ENCODE measurements around the gene LAIR1. TPM values are rescaled to one million over a fixed set of nuclear protein-coding genes. Genes with fewer than 3 reads are reported as not detected.

Gene LAIR1
- total RNA-seq, 2 donors from 2014 or later = 4.2 to 7.8 TPM

DNA sequence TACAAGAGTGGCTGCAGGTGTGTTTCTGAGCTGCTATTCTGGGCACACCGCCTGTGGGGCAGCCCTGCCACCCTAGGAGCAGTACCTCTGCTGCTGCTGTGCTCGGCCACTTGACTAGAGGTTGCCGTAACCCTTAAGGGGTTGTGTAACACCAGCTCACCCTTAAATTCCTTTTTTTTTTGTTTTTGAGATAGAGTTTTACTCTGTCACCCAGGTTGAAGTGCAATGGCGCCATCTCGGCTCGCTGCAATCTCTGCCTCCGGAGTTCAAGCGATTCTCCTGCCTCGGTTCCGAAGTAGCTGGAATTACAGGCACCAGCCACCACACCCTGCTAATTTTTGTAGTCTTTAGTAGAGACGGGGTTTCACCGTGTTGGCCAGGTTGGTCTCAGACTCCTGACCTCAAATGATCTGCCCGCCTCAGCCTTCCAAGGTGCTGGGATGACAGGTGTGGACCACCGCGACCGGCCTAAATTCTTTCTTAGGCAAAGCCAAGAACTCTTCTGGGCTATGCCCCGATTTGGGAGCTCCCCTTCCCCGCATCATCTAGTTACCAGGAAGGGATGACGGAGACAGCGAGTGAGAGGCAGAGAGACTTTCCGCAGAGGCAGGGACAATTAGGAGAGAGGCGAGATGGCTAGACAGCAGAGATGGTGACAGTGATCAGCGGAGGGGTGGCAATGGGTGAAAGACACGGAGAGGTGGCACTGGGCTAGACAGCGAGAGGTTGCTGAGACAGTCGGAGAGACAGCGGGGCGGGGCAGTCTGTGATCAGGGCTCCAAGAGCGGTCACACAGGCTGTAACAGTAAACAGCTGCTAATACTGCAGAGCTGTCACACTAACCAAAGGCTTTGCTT, 47.4 kb downstream of the LAIR1 start:
- TF ChIP-seq, protein P1, sequence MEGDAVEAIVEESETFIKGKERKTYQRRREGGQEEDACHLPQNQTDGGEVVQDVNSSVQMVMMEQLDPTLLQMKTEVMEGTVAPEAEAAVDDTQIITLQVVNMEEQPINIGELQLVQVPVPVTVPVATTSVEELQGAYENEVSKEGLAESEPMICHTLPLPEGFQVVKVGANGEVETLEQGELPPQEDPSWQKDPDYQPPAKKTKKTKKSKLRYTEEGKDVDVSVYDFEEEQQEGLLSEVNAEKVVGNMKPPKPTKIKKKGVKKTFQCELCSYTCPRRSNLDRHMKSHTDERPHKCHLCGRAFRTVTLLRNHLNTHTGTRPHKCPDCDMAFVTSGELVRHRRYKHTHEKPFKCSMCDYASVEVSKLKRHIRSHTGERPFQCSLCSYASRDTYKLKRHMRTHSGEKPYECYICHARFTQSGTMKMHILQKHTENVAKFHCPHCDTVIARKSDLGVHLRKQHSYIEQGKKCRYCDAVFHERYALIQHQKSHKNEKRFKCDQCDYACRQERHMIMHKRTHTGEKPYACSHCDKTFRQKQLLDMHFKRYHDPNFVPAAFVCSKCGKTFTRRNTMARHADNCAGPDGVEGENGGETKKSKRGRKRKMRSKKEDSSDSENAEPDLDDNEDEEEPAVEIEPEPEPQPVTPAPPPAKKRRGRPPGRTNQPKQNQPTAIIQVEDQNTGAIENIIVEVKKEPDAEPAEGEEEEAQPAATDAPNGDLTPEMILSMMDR (IDR thresholded peaks at IDR 0.05) = no peak
- DNase-seq (ENCODE audit: low spot score) = no peak
- H3K36me3 ChIP-seq = no peaks in the 10 kb centered on the region
- H3K27ac ChIP-seq = no peak overlapping the region
- H3K27me3 ChIP-seq = no peaks in the 10 kb centered on the region
- H3K4me1 ChIP-seq = no peaks in the 10 kb centered on the region
- no peaks in the 10 kb centered on the region for H3K9me3 ChIP-seq
- no peak overlapping the region for H3K4me3 ChIP-seq

DNA sequence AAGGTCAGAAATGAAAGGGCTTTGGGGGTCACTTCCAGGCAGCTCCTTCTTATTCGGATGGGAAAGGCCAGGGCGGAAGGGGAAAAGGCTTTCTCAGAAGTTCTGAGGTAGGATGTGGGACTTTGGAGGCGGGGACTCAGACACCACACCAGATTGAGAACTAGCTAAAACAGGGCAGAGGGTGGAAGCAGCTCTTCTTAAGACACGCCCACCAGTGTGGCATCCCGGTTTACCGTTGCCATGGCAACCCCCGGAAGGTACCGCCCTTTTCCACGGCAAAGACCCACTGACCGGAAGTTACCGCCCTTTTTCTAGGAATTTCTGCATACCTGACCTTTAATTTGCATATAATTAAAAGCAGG, 48.0 kb downstream of the LAIR1 start:
- H3K27me3 ChIP-seq = no peaks in the 10 kb centered on the region
- no peak overlapping the region for H3K27ac ChIP-seq
- no peaks in the 10 kb centered on the region for H3K4me1 ChIP-seq
- H3K4me3 ChIP-seq = no peak overlapping the region
- H3K36me3 ChIP-seq = no peaks in the 10 kb centered on the region
- TF ChIP-seq, protein P1 (IDR thresholded peaks at IDR 0.05) = no peak
- DNase-seq (ENCODE audit: low spot score) = no peak
- no peaks in the 10 kb centered on the region for H3K9me3 ChIP-seq

DNA sequence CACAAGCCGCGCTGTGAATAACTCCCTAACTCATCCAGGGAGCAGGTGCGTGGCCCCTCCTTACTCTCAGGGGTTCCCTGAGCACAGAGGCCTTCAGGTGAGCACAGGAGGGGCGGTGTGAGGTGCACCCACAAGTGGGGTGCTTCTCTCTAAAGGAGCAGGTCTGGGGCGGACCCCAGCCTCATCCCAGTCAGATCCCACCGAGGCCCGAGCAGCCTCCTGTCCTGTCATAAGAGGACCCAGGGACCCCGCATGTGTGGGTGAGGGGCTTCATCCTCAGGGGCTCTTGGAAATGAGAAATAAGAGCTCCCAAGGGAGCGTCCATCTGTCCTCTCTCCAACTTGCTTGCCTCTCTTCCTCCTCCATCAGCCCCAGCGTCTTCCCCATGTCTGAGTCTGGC, 48.8 kb downstream of the LAIR1 start:
- Histone ChIP-seq H3K36me3 (no peaks in the 10 kb centered on the region), H3K27ac (no peak overlapping the region), H3K27me3 (no peaks in the 10 kb centered on the region), H3K4me3 (no peak overlapping the region), H3K9me3 (no peaks in the 10 kb centered on the region), H3K4me1 (no peaks in the 10 kb centered on the region)
- TF ChIP-seq, protein P1 (IDR thresholded peaks at IDR 0.05) = no peak
- DNase-seq (ENCODE audit: low spot score) = no peak

DNA sequence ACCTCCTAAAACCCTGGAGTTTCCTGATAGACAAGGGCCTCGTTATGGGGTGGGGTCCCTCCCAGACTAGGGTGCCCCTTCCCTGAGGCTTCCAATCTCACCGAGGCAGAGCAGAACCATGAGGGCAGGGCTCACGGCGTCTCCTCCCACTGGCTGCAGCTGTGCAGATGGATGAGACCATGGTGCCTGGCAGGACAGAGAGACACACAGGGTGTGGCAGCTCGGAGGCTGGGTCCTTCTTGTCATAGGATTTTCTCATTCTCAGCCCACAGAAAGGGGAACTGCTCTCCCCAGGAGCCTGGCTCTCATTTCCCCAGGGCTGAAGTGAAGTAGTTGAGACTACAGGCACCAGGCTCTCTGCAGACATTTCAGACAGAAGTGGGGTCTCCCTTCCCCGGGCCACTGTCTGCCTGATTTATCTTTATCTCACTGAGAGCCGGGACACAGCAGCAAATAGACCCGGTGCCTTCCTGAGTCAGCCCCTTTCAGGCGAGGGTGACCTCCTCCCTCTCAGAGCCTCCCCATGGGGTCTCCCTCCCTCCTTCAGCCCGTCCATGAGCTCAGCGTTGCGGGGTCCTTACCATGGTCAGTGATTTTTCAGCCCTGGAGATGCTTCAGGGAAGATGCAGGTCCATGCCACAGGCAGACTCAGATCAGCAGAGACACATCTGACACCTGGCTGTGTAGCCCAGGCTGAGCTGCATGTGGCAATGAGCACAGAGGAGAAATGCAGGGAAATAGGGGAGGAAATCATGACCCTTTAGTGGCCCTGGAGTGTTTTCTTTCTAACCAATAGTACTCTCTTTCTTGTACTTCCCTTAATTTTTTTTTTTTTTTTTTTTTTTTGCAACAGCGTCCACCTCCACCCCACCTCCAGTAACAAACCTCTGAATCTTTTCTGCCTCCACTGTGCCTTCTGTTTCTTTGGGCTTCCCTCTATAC, 52.0 kb downstream of the LAIR1 start, which contains the start of gene LILRA5:
Gene LILRA5 (minus strand): TSS at position 731 of the 942 bp plus-strand sequence. CDS start 147 bp downstream, at position 584.
- no peak within 1 kb of the TSS for H3K27ac ChIP-seq
- no peaks in the 10 kb centered on the region for H3K27me3 ChIP-seq
- TF ChIP-seq, protein P1 (IDR thresholded peaks at IDR 0.05) = no peak
- DNase-seq (ENCODE audit: low spot score) = no peak
- H3K36me3 ChIP-seq = no peaks in the 10 kb centered on the region
- H3K4me1 ChIP-seq = no peaks in the 10 kb centered on the region
- H3K4me3 ChIP-seq = no peak within 1 kb of the TSS
- H3K9me3 ChIP-seq = no peaks in the 10 kb centered on the region

DNA sequence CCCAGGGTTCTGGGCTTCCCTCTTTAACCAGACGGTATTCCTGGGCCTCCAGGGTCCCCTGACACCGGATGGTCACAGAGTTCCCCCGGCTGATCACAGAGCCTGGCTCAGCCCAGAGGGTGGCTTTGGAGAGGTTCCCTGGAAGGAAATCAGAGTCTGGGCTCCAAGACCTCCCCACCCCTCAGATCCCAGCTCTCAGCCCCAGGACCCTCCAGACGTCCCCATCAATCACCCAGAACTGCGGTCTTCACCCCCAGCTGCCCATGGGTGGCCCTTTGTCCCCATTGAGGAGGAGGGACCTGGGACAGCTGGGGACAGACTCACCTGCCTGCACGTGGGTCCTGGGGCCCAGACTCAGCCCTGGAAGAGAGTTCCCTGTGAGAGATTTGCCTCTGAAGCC, 52.7 kb downstream of the LAIR1 start:
- Histone ChIP-seq H3K4me1 (no peaks in the 10 kb centered on the region), H3K27me3 (no peaks in the 10 kb centered on the region), H3K36me3 (no peaks in the 10 kb centered on the region), H3K4me3 (no peak overlapping the region), H3K27ac (no peak overlapping the region), H3K9me3 (no peaks in the 10 kb centered on the region)
- no peak for DNase-seq (ENCODE audit: low spot score)
- TF ChIP-seq, protein P1 (IDR thresholded peaks at IDR 0.05) = no peak

Measured in right atrium auricular region (tissue), 2 donors.